ENCODE results near the gene MYO7B.
A peak's percentile ranks its signal among the peaks of the same experiment; 100 is the strongest.
"Not testable (repeated sequence)": the region's sequence is repeated elsewhere in the genome, so short reads cannot be mapped to it uniquely, and the experiment has no call there.

The MYO7B gene

DNA sequence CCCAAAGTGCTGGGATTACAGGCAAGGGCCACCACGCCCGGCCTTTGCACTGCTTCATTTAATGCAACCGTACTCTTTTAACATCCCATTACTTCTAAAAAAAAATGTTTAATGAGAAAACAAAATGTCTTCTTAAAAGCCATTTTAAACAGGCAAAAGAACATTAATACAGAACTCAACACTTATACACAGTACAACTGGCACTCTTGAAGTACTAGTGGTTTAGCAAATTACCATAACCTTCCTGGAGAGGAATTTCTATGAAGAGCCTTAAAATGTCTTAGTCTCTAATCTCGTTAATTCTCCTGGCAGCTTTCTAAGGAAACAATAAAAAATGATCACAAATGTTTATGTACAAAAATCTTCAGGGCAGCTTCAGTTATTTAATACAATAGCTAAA lies 15.1 kb upstream of the MYO7B start:
- no peak overlapping the region for H3K27ac ChIP-seq (ENCODE audit: low read length)
- ATAC-seq (ENCODE audit: insufficient read depth, low read depth) = no peak
- H3K36me3 ChIP-seq (ENCODE audit: insufficient read depth, low read length) = peaks cover 84% of the 10 kb centered on the region
- H3K79me2 ChIP-seq (ENCODE audit: insufficient read depth, low read length) = peaks cover 100% of the 10 kb centered on the region
- no peaks in the 10 kb centered on the region for H3K27me3 ChIP-seq (ENCODE audit: insufficient read depth, low read length, poor library complexity)
- H3K9ac ChIP-seq (ENCODE audit: low read depth, low read length) = no peak overlapping the region
- H4K20me1 ChIP-seq (ENCODE audit: insufficient read depth, low read length) = peaks cover 62% of the 10 kb centered on the region
- H3K9me3 ChIP-seq (ENCODE audit: insufficient read depth, low read length, severe bottlenecking) = no peaks in the 10 kb centered on the region
- no peak overlapping the region for H3K4me3 ChIP-seq (ENCODE audit: low read depth in 1 of 2, low read length in 2 of 2)
- no peak overlapping the region for H3K4me2 ChIP-seq (ENCODE audit: insufficient read depth, low read length)
- peaks cover 35% of the 10 kb centered on the region for H3K4me1 ChIP-seq (ENCODE audit: insufficient read depth, low read length)
- DNase-seq = no peak
- TF ChIP-seq EZH2 (IDR thresholded peaks at IDR 0.05; ENCODE audit: borderline replicate concordance, low read depth, low read length, severe bottlenecking) = no peak
- H2AFZ ChIP-seq (ENCODE audit: low read depth, low read length) = no peak overlapping the region

GRCh38 chr2:127523269-127523939 lies 12.1 kb upstream of the MYO7B start:
- Histone ChIP-seq H3K27ac (ENCODE audit: low read length) (no peak overlapping the region), H3K27me3 (ENCODE audit: insufficient read depth, low read length, poor library complexity) (no peaks in the 10 kb centered on the region), H2AFZ (ENCODE audit: low read depth, low read length) (no peak overlapping the region), H3K79me2 (ENCODE audit: insufficient read depth, low read length) (peaks cover 81% of the 10 kb centered on the region), H3K9me3 (ENCODE audit: insufficient read depth, low read length, severe bottlenecking) (no peaks in the 10 kb centered on the region), H3K36me3 (ENCODE audit: insufficient read depth, low read length) (peaks cover 60% of the 10 kb centered on the region), H4K20me1 (ENCODE audit: insufficient read depth, low read length) (peaks cover 36% of the 10 kb centered on the region; the same call in 1 of the 2 replicates), H3K4me3 (ENCODE audit: low read depth in 1 of 2, low read length in 2 of 2) (peak overlapping the region in 1 of 2 experiments; percentile 89; a peak in 1 of 4 replicates), H3K4me1 (ENCODE audit: insufficient read depth, low read length) (peaks cover 53% of the 10 kb centered on the region), H3K9ac (ENCODE audit: low read depth, low read length) (no peak overlapping the region), H3K4me2 (ENCODE audit: insufficient read depth, low read length) (peak overlapping the region; percentile 91)
- TF ChIP-seq EZH2 (IDR thresholded peaks at IDR 0.05; ENCODE audit: borderline replicate concordance, low read depth, low read length, severe bottlenecking) (no peak), CTCF (IDR thresholded peaks at IDR 0.05; ENCODE audit: borderline replicate concordance, extremely low read depth, low read length, poor library complexity, severe bottlenecking) (no peak)
- DNase-seq (no peak), ATAC-seq (ENCODE audit: insufficient read depth, low read depth) (no peak)

DNA sequence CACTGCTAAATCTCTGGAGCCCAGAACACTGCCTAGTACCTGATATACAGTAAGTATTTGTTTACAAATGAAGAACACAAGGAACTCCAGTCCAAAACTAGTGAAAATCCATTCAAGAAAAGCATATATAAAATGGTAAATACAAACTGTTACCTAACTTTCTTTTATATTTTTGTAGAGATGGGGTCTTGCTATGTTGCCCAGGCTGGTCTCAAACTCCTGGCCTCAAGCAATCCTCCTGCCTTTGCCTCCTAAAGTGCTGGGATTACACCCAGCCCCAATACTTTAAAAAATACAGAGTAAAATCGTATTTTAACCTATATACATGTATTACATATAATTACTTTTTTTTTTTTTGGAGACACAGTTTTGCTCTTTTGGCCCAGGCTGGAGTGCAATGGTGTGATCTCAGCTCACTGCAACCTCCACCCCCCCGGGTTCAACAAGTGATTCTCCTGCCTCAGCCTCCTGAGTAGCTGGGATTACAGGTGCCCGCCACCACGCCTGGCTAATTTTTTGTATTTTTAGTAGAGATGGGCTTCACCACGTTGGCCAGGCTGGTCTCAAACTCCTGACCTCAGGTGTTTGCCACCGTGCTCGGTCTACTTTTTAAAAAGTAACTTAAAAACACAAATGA lies 11.2 kb upstream of the MYO7B start:
- not testable (repeated sequence) for H3K27me3 ChIP-seq (ENCODE audit: insufficient read depth, low read length, poor library complexity); H2AFZ ChIP-seq (ENCODE audit: low read depth, low read length); H3K9me3 ChIP-seq (ENCODE audit: insufficient read depth, low read length, severe bottlenecking); H3K27ac ChIP-seq (ENCODE audit: low read length); ATAC-seq (ENCODE audit: insufficient read depth, low read depth); DNase-seq
- Histone ChIP-seq H3K4me2 (ENCODE audit: insufficient read depth, low read length) (peak overlapping the region; percentile 91), H3K9ac (ENCODE audit: low read depth, low read length) (peak overlapping the region; percentile 13; the same call in 1 of the 2 replicates), H3K36me3 (ENCODE audit: insufficient read depth, low read length) (peaks cover 53% of the 10 kb centered on the region), H3K4me1 (ENCODE audit: insufficient read depth, low read length) (peaks cover 54% of the 10 kb centered on the region), H3K79me2 (ENCODE audit: insufficient read depth, low read length) (peaks cover 72% of the 10 kb centered on the region), H3K4me3 (ENCODE audit: low read depth in 1 of 2, low read length in 2 of 2) (peak overlapping the region in 1 of 2 experiments; percentile 89; a peak in 2 of 4 replicates), H4K20me1 (ENCODE audit: insufficient read depth, low read length) (peaks cover 31% of the 10 kb centered on the region; the same call in 1 of the 2 replicates)

GRCh38 chr2:127525691-127526131 lies 9.8 kb upstream of the MYO7B start:
- Histone ChIP-seq H3K79me2 (ENCODE audit: insufficient read depth, low read length) (peaks cover 58% of the 10 kb centered on the region), H3K9me3 (ENCODE audit: insufficient read depth, low read length, severe bottlenecking) (no peaks in the 10 kb centered on the region), H2AFZ (ENCODE audit: low read depth, low read length) (peak overlapping the region; percentile 90), H3K27ac (ENCODE audit: low read length) (peak overlapping the region; percentile 95), H3K27me3 (ENCODE audit: insufficient read depth, low read length, poor library complexity) (no peaks in the 10 kb centered on the region), H3K36me3 (ENCODE audit: insufficient read depth, low read length) (peaks cover 39% of the 10 kb centered on the region), H3K4me2 (ENCODE audit: insufficient read depth, low read length) (peak overlapping the region; percentile 91), H3K4me3 (ENCODE audit: low read depth in 1 of 2, low read length in 2 of 2) (peak overlapping the region; percentile 71 to 89), H3K9ac (ENCODE audit: low read depth, low read length) (peak overlapping the region; percentile 87), H3K4me1 (ENCODE audit: insufficient read depth, low read length) (peaks cover 54% of the 10 kb centered on the region), H4K20me1 (ENCODE audit: insufficient read depth, low read length) (peaks cover 27% of the 10 kb centered on the region; the same call in 1 of the 2 replicates)
- TF ChIP-seq CTCF (IDR thresholded peaks at IDR 0.05; ENCODE audit: borderline replicate concordance, extremely low read depth, low read length, poor library complexity, severe bottlenecking) = no peak
- no peak for TF ChIP-seq EZH2 (IDR thresholded peaks at IDR 0.05; ENCODE audit: borderline replicate concordance, low read depth, low read length, severe bottlenecking)
- DNase-seq (peak; percentile 39), ATAC-seq (ENCODE audit: insufficient read depth, low read depth) (peak; percentile 18)
